Left hindlimb (tissue), 1 donor: ENCODE data around the gene APOL2.
"Not testable (repeated sequence)": the region's sequence is repeated elsewhere in the genome, so short reads cannot be mapped to it uniquely, and the experiment has no call there.

Experiments used
- DNase-seq: peaks from one replicate; pipeline ENCODE4 v3.0.0-alpha.2; 2018

Gene APOL2

DNA sequence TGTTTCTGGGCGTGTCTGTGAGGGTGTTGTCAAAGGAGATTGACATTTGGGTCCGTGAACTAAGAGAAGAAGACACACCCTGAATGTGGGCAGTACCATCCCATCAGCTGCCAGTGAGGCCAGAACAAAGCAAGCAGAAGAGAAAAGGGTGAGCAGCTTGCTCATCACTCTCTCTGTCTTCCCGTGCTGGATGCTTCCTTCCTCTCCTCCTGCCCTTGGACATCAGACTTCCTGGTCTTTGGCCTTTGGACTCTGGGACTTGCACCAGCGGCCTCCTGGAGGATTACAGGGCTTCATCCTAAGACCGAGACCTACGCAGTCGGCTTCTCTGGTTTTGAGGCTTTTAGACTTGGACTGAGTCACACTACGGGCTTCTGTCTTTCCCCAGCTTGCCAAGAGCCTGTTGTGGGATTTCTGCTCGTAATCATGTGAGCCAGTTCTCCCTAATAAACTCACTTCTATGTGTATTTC lies 18.8 kb downstream of the APOL2 start:
- peak; percentile 68 for DNase-seq

DNA sequence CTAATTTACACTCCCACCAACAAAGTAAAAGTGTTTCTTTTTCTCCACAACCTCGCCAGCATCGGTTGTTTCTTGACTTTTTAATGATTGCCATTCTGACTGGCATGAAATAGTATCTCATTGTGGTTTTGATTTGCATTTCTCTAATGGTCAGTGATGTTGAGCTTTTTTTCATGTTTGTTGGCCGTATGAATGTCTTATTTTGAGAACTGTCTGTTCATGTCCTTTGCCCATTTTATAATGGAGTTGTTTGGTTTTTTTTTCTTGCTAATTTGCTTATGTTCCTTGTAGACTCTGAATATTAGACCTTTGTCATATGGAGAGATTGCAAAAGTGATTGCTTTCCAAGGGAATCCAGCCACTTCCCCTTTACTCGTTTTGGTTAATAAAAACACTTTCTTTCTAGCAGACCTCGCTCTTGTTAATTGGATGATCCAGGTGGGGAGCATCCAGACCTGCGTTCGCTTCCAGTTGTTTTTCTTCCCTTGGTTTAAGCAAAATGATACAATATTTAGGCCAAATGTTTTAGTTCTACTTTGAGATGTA lies 20.6 kb downstream of the APOL2 start:
- DNase-seq: no peak

DNA sequence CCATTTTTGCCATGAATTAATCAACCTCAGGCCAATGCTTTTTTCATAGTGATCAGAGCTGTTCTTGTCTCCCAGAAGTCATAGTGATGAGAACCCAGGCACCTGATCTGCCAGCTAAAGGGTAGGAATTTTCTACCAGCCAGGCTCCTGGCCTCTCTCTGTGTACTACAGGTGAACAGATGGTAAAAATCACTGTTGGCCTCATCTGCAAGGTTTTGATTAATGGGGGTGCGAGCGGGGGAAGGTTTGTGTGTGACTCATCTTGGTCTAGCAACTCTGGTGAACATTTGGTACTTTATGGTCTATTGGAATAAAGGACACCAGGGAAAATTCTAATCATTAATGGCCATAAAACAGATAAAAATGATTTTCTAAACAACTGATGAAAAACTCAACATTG lies 23.3 kb downstream of the APOL2 start:
- no peak for DNase-seq

- no peak for DNase-seq
These were observed 25.7 kb downstream of the APOL2 start for GRCh38 chr22:36213586-36213985.

DNA sequence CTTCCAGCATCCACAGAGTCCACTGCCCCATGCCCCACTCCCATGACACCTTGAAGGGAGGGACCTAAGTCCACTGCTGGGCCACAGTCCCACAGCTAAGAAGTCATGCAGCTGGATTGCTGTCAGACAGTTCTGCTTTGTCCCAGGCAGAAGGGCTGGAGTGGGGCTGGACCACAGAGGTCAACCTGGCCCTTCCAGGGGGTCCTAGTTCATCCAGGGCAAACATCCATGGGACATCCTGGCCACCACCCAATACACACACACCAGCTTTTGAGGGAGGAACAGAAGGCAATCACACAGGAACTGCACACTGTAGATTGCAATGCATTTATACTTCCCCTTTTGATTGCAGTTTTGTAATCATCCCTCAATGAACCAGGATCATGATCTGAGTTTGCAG lies 26.4 kb downstream of the APOL2 start:
- DNase-seq: no peak

- DNase-seq: no peak
These were observed 28.0 kb downstream of the APOL2 start for GRCh38 chr22:36211237-36211861.

- no peak for DNase-seq
These were observed 29.1 kb downstream of the APOL2 start for GRCh38 chr22:36210224-36210623.

DNA sequence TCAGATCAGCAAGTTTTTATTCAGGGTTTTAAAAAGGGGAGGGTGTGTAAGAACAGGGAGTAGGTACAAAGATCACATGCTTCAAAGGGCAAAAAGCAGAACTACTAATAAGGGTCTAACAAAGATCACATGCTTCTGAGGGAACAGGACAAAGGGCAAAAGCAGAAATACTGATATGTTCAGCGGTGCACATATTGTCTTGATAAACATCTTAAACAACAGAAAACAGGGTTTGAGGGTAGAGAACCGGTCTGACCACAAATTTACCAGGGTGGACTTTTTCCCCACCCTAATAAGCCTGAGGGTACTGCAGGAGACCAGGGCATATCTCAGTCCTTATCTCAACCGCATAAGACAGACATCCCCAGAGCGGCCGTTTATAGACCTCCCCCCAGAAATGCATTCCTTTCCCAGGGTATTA lies 29.8 kb downstream of the APOL2 start:
- not testable (repeated sequence) for DNase-seq

DNA sequence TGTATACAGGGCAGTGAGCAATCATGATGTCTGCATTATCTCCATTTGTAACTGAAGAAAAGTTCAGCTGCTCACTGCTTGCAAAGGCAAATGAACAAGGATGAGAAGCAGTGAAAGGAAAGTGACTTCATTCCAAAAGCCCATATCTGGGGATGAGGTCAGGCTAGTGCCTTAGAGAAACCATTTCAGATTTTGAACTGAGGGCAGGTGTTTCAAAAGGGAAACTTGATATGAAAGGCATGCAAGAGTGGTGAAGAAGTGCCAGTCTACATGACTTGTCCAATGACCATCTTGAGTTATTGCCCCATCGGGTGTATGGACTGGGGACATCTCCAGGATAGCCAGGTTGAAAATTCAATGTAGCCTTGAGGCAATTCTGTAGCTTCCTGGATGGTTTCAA lies 30.4 kb downstream of the APOL2 start:
- no peak for DNase-seq

GRCh38 chr22:36208162-36208765 lies 31.1 kb downstream of the APOL2 start:
- DNase-seq: no peak

GRCh38 chr22:36206255-36206654 lies 33.1 kb downstream of the APOL2 start:
- DNase-seq: no peak

DNA sequence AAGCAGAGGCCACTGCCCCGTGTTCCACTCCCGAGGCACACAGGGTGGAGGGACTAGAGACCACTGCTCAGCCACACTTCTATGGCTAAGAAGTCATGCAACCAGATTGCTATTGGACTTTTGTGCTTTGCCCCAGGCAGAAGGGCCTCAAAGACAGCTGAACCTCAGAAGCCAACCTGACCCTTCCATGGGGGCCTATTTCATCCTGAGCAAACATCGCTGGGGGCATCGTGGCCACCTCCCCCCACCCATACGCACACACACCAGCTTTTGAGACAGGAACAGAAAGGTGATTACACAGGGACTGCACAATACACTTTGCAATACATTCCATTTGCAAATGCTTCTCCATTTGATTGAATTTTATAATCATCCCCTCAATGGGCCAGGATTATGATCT lies 33.8 kb downstream of the APOL2 start:
- DNase-seq: not testable (repeated sequence)

DNA sequence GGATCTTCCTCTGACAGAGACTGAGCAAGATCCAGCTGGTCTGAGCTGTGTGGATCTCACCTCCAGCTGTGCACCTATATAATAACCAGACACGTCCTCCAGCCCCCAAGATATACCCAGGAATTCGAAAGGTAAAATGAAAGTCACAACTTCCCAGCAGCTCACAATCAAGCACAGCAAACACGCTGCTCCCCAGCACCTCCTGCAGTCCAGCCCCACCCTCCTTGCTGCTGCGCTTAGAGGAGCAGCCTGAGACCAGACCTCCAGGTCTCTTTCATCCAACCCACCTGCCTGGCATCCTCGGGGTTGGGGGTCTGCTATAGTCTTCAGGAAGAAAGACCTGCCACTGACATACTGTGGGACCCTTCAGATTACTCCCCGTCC lies 34.7 kb downstream of the APOL2 start:
- DNase-seq: no peak

GRCh38 chr22:36204001-36204631 lies 35.2 kb downstream of the APOL2 start:
- no peak for DNase-seq

- not testable (repeated sequence) for DNase-seq
These were observed 35.9 kb downstream of the APOL2 start for GRCh38 chr22:36203441-36203840.

- DNase-seq: not testable (repeated sequence)
These were observed 36.4 kb downstream of the APOL2 start for GRCh38 chr22:36202906-36203305.

DNA sequence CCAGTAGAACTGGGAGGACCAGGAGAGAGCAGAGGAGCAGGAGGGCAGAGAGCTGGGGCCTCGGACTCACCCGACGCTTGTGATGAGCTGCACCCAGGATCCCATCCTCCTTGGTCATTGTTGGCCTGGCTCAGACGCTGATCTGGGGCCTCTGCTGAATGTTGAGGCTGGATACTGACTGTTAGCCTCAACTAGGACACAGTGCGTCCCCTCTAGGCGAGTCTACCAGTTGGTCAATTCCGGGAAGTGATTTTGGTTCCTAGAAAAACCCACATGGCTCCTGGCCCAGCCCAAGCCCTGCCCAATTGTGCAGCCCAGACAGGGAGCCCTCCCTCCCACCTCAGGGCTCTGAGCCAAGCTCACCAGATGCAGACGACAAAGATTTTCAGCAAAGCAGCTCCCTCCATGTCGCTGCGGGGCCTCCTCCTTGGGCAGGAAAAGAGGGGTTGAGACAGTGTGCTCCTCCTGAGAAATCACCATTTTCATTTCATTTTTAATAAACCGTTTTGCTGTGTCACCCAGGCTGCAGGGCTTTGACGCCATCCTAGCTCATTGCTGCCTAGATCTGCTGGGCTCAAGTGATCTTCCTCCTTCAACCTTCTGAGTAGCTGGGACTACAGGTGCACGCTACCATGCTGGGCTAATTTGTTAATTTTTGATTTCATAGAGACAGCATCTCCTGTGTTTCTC lies 37.6 kb downstream of the APOL2 start, which contains the start of gene APOL4:
Gene APOL4, minus strand, starts transcription at position 180 of the 690 bp plus-strand sequence. Its CDS starts 75 bp downstream, at position 105.
- DNase-seq: peak; percentile 90

GRCh38 chr22:36201025-36201424 lies 38.3 kb downstream of the APOL2 start:
- DNase-seq: not testable (repeated sequence)

- no peak for DNase-seq
These were observed 40.3 kb downstream of the APOL2 start for GRCh38 chr22:36199001-36199551.

GRCh38 chr22:36198536-36198935 lies 40.8 kb downstream of the APOL2 start:
- no peak for DNase-seq

DNA sequence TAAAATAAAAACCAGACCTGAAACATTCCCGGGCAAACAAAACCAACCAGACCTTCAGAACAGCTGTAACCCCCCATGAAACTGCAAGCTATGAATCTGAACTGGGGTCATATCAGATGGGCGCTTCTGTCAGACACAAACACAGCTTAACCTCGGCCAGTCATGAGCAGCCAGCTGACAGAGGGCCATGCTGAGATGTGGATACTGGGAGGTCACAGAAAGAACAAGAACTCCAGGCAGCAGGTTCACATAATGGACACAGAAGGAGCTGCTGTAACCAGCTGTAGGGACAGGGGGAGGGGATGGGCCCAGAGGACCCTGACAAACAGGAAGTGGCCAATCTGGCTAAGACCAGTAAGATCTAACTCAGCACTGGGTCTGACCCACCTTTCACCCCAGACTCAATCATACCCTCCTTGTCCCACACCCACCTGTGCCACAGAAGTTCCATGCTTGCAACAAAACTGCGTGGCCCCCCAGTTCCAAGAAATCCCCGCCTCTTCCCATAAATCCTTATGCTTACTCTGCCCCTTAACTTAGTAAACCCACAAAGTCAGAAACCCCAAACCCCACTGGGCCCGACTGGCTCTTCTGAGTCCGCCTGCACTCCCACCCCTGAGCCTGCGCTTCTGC lies 41.7 kb downstream of the APOL2 start:
- peak; percentile 59 for DNase-seq

DNA sequence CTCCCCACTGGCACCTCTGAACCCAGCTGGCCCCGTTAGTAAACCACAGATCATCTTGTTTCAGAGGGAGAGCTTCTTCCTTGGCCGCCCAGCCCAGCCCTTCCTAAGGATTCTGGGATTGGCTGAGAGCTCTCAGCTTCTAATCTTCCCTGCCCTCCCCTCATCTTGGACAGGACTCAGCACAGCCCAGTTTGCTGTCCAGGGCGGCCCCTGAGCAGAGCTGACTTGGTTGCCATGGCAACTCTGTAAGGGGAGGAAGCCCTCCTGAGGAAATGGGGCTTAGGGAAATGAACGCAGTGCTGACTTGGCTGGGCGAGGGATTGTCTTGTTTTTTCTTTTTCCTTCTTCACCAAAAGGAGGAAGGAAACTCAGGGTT lies 42.3 kb downstream of the APOL2 start:
- peak; percentile 62 for DNase-seq
